Uterus (tissue), 2 donors: ENCODE measurements around the gene COASY.

Experiments
- POLR2A ChIP-seq, 2 donors: fragments of 450-650 bp; IDR thresholded peaks; one replicate each; pipeline ENCODE4 v1.6.1; 2016; ENCODE audit warnings: antibody characterized with exemption in 2 of 2, mild to moderate bottlenecking in 1 of 2, moderate library complexity in 1 of 2
- TF ChIP-seq, protein P1 (sequence below), 4 experiments: fragments of 200-600 bp in 2 of 4; fragments of 450-650 bp in 2 of 4; sonication (generic) in 2 of 4; IDR thresholded peaks; one replicate each; pipeline ENCODE4 v1.5.1; 2016 to 2019; ENCODE audit warnings: antibody characterized with exemption in 4 of 4, mild to moderate bottlenecking in 2 of 4, moderate library complexity in 1 of 4

- TF ChIP-seq, protein P1, sequence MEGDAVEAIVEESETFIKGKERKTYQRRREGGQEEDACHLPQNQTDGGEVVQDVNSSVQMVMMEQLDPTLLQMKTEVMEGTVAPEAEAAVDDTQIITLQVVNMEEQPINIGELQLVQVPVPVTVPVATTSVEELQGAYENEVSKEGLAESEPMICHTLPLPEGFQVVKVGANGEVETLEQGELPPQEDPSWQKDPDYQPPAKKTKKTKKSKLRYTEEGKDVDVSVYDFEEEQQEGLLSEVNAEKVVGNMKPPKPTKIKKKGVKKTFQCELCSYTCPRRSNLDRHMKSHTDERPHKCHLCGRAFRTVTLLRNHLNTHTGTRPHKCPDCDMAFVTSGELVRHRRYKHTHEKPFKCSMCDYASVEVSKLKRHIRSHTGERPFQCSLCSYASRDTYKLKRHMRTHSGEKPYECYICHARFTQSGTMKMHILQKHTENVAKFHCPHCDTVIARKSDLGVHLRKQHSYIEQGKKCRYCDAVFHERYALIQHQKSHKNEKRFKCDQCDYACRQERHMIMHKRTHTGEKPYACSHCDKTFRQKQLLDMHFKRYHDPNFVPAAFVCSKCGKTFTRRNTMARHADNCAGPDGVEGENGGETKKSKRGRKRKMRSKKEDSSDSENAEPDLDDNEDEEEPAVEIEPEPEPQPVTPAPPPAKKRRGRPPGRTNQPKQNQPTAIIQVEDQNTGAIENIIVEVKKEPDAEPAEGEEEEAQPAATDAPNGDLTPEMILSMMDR (IDR thresholded peaks at IDR 0.05) = no peak
- TF ChIP-seq POLR2A (IDR thresholded peaks at IDR 0.05) = no peak
Measured at GRCh38 chr17:42522263-42522790, 39.6 kb upstream of the COASY start.
